ENCODE data around the gene EFNA1.
"Not testable (repeated sequence)": the region's sequence is repeated elsewhere in the genome, so short reads cannot be mapped to it uniquely, and the experiment has no call there.

The EFNA1 gene

DNA sequence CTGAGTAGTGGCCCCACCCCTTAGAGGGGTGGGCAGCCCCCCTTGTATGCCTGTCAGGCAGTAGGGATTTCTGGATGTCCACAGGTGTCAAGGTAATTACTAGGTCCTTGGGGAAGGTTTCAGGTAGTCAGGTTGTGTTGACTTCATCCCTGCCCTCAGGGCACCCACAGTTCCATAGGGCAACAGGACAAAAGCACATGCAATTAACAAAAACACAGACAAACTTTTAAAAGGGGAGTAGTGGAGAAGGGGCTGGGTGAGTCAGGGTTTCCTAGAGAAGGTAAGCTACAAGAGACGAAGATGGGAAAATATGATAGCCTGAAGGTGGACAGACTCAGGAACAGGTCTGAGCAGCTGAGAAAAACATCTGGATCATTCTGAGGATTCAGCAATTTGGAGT lies 31.3 kb downstream of the EFNA1 start:
- no peak for DNase-seq (ENCODE audit: low read depth)

DNA sequence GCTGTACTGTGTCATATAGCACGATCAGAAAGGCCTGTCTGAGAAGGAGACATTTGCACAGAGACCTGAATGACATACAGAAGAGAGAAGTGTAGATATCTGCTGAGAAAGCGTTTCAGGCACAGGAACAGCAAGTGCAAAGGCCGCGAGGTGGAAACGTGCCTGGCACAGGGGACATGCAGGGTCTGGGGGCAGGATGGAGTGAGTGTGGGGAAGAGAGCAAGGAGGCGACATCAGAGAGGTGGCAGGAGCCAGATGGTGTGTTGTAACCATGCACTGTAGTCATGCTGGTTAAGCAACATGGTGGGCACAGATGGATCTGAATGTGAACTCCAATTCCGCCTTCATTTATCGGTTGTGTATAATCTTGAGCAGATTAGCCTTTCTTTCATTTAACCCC lies 32.5 kb downstream of the EFNA1 start:
- no peak for DNase-seq (ENCODE audit: low read depth)

DNA sequence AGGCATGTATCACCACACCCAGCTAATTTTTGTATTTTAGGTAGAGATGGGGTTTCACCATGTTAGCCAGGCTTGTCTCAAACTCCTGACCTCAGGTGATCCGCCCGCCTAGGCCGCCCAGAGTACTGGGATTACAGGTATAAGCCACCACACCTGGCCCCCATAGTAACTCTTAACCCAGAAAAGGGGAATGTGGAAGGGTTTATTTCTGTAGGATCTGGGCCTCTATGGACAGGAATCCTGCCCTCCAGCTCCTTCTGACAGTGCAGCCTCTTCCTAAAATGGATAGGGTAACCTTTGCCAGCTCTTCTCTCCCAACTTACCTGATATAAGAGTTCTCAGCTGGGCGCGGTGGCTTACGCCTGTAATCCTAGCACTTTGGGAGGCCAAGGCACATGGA lies 35.0 kb downstream of the EFNA1 start:
- DNase-seq (ENCODE audit: low read depth), result not testable (repeated sequence)

DNA sequence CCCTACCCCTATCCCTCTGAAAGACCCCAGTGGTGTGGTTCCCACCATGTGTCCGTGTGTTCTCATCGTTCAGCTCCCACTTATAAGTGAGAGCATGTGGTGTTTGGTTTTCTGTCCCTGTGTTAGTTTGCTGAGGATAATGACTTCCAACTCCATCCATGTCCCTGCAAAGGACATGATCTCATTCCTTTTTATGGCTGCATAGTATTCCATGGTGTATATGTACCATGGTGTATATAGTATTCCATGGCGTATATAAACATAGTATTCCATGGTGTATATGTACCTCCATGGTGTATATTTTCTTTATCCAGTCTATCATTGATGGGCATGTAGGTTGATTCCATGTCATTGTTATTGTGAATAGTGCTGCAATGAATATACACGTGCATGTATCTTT lies 36.1 kb downstream of the EFNA1 start:
- not testable (repeated sequence) for DNase-seq (ENCODE audit: low read depth)

DNA sequence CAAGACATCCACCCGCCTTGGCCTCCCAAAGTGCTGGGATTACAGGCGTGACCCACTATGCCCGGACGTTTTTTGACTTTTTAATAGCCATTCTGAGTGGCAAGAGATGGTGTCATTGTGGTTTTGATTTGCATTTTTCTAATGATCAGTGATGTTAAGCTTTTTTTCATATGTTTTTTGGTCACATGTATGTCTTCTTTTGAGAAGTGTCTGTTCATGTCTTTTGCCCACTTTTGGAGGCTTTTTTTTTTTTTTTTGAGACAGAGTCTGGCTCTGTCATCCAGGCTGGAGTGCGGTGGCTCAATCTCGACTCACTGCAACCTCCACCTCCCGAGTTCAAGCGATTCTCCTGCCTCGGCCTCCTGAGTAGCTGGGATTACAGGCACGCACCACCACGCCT lies 36.9 kb downstream of the EFNA1 start:
- DNase-seq (ENCODE audit: low read depth), result not testable (repeated sequence)

DNA sequence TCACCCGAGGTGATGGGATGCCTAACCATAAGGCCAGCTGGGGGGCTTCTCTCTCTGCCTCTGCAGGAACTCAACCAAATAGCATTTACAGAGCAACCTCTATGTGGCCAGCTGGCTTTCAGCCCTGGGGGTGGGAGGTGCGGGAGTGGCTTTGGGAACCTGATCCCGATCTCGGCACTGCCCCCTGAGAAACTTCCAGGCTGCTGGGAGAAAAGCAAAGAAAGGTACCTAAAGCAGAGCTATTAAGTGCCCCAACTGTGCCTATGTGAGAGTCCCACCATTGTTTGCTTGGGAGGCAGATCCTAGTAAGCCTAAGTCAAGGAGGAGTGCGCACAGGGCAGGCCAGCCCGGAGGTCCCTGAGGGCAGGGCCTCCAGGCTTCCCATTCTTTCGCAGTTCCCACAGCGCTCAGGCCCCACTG lies 38.4 kb downstream of the EFNA1 start:
- DNase-seq (ENCODE audit: low read depth), result no peak

DNA sequence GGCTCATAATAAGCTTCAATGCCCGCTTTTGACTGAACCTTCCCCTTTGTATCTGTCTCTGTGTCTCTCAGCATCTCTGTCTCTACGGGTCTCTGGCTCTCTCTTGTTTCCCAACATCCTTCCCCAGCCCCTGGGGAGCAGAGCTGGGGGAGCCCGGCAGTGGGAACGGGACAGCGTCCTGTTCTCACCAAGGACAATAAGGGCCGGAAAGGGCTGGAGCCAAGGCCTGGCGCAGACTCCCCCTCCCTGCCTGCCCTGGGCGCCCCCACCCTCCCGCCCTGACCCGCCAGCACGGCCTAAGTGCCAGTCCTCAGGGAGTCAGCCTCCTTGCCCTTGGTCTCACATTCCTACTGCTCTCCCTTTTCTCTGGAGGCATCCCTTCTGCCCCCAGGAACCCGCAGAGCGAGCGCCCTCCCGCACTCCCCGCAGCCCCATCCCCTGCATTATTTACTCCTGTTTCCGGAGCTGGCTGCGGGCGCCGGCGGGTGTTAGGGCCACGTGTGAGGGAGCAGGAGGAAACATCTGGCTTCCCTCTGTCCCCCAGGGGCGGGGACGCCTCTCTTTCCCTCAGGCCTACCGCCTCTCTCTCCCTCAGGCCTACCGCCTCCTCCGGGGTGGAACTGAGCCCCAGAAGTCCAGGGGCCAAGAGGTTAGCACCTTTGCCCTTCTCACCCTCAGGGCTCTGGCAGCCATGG lies 38.9 kb downstream of the EFNA1 start:
- no peak for DNase-seq (ENCODE audit: low read depth)

DNA sequence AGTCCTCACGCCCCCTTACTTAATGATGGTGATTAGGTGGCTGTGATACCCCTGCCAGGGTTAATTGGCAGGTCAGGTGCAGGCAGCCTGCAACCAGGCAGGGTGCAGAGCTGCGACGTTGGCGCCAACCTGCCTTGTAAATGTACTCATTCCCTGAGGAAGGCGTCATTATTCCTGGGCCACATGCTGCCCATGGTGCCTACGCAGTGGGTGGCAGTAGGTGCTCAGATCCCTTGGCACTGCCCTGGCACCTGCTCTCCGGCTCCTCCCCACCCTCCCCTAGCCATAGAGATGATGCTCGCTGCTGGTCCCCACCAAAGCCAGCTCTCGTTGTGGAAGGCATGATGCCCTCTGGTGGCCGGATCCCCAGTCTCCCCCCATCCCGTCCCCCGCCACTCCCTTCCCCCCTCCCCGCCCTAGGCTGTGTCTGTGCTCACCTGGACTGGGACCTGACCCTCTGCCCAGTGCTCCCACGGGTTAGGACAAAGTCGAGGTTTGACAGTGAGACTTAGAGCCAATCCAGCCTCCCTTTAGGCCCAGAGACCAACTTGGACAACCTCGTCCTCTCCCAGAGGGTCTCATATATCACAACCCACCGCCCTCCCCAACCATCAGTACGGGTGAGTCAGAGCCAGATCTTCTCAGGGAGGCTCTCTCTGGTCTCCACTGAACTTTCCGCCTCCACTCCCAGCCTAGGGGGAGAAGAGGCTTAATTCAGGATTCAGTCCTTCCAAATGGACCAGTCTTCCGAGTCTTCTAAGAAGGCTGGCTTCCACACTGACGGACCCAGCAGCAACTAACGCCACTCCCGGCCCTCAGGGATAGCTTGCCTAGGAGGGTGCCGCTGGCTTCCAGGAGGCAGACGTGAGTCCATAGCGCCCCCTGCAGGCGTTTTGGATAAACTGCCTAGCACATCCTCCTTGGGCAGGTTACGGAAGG lies 39.8 kb downstream of the EFNA1 start:
- no peak for DNase-seq (ENCODE audit: low read depth)

DNA sequence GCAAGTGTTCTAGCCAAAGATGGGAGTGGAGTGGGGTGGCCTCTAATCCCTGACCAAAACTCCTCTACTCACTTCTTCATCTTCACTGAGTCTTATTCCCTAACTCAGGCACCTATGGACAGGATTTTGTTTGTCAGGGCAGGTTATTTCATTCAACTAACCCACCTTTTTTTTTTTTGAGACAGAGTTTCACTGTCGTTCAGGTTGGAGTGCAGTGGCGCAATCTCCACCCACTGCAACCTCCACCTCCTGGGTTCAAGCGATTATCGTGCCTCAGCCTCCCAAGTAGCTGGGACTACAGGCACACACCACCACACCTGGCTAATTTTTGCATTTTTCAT lies 40.4 kb downstream of the EFNA1 start:
- not testable (repeated sequence) for DNase-seq (ENCODE audit: low read depth)

DNA sequence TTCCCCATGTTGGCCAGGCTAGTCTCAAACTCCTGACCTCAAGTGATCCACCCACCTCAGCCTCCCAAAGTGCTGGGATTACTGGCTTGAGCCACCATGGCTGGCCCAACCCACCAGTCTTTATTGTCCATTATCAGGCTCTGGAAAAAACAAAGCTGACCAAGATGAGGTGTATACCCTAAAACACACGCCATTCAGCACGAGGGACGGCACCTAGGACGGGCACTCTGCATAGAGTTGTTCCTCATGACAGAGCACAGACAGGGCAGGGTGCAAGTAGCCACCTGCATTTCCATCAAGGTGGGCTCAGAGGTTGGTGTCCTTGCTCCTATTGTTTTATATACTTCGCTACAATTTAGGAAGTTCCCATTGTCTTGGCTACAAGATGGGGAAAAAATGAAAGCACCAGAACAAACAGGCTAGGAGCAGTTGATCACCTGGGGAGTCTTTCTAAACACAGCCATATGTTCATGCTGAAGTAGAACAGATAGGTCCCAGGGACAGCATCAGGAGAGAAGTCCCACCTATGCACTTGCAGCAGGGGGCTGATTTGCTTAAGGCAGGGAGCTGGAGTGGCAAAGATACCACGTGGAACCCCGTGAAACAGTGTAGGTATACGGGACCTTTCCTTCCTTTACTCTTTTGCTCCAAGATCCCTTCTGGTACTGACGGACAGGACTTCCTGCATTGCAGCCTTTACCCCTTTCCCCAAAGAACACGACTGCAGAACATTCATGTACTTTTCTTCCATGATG lies 41.0 kb downstream of the EFNA1 start:
- DNase-seq (ENCODE audit: low read depth), result no peak

DNA sequence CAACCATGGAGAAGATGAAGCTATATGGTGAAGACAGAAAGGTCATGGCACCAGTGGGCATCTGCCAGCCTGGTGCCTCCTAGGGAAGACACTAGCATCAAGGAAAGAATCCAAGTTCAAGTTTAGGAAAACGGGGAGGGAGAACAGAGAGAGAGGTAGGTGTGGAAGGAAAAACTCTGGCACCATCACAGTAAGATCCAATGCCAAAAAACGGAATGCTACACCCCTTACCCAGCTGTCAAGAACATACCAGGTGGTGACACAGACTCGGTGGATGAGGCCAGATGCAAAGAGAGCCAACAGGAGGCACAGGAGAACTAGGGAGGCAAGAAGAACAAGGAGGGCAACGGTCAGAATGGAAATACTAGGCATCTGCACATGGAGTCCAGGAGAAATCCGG lies 41.9 kb downstream of the EFNA1 start:
- DNase-seq (ENCODE audit: low read depth), result no peak

DNA sequence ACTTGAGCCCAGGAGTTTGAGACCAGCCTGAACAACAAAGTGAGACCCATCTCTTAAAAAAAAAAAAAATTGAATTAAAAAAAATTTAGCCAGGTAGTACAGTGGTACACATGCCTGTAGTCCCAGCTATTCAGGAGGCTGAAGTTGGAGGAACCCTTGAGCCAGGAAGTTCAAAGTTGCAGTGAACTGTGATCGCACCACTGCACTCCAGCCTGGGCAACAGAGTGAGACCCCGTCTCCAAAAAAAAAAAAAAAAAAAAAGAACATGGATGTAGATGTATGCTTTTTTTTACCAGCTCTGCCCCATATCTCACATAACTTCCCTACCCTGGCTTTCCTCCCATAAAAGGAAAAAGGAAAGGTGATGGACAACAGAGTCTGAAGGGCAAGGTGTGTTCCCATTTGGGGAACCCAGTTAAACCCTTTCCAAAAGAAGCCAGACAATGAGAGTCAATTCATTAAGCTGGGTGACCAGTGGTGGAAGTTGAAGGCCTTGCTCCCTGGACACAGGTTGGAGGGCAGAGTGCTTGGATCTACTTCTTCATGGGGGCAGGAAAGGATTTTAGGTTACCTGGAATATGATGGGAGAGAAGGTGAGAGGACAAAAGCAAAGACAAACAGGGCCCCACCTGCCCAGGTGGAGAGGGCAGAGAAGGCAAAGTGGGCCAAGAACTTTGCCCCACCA lies 42.6 kb downstream of the EFNA1 start:
- no peak for DNase-seq (ENCODE audit: low read depth)

DNA sequence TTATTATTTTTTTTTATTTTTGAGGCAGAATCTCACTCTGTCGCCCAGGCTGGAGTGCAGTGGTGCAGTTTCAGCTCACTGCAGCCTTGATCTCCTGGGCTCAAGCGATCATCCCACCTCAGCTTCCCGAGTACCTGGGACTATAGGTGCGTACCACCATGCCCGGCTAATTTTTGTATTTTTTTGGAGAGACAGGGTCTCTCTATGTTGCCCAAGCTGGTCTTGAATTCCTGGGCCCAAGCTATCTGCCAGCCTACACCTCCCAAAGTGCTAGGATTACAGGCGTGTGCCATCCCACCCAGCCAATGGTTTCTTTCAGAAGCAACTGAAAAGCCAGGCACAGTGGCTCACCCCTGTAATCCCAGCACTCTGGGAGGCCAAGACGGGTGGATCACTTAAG lies 43.1 kb downstream of the EFNA1 start:
- DNase-seq (ENCODE audit: low read depth), result no peak

DNA sequence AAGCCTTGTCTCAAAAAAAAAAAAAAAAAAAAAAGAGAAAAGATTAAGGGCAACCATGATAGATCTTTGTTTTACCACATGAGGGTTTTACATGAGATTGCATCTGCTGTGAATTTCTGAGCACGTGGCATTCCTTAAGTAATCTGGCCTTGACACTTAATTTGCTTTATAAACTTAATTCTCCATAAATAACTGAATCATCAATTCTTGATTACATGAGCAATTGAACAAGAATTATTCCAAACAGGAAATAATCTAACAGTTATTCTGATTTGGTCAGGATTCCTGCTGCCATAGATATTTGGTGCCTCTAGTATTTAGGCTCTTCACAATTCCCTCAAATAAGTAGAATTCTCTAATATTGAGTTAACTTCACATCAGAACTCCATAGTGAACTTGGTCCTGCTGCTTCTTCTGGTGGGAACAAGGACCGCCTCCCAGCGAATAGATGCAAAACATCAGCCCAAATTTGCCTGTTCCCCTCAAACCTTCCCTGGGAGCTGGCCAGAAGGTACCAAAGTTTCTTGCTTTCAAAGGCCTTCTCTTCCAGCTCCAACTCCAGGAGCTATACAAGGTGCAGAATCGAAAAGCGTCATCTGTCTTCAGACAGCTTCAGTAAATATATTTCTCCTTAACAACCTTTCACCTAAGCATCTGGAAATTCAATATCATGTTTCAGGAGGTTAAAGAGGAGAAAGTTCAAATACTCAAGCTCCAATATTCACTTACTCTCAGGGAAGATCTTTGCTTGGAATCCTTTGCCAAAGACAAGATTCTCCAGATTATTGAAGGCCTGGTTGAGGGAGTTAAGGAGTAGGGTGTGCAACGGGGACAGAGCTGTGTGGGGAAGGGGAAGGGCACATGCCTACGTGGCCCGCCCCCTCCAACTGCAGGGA lies 44.4 kb downstream of the EFNA1 start:
- DNase-seq (ENCODE audit: low read depth), result no peak

DNA sequence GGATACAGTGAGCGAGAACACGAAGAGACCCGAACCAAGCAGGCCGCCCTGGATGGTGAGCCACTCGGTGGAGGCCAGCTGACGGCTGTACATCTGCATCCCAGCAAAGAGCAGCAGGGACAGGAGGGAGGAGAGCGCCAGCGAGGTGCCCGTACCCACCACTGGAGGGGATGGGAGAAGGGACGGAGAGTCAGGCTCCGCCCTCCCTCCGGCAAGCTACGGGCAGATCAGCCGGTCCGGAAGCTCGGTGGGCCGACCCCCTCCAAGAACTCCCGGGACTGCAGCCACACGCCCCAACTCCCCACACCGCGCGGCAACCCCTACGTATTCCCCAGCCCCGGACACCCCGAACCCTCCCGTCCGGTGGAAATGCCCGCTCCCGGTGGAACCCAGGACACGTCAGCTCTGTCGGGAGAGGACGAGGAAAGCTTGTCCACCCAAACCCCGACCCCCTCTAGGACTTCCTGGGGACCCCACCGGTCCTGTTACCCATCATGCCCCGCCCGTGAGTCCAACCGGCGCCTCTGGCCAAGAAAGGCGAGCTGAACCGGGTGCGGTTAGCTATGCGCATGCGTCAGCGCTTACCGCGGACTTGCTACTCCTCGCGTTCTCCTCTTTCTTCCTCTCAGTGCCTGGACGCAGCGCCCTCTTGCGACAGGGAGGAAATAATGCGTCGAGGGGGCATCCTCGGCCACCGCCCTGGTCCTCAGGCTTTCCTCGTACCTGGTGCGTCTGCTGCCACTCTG lies 45.2 kb downstream of the EFNA1 start, which contains the start of gene KRTCAP2:
KRTCAP2 (minus strand) TSS at position 573 of the 746 bp plus-strand sequence; CDS start at position 493, 80 bp downstream.
- peak; percentile 86 for DNase-seq (ENCODE audit: low read depth)

DNA sequence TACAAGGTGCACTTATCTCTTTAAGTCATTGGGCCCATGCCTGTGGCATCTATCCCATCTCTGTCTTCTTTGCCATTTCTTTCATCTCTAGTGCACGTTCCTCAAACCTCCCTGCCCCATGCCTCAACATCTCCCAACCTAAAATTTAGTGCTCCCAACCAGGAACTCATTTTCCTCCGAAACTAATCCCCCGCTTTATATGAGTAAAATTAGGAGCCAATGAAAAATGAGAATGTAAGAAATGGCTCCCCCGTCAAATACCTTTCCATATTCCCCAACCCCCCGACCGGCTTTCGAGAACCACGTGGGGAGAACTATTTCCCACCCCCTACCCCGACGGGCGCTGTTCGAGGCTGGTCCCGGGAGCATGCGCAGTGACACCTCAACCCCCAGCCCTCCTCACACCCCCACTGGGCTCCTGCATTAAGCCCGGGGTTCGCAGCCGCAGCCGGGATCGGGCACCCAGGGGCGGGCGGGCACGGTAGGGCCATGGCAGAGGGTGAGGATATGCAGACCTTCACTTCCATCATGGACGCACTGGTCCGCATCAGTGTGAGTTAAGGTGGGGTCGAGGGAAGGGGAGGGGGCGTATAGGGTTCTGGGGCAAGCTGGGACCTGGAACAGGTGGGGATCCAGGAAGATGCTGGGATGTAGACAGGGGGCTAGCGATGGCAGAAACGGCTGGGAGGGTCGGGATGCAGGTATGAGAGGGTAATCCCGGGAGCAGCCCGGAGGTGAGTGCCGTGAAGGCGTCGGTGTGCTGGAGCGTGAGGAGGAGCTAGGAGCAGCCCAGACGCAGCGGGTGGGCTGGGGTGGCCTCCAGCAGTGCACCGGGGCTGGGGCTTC lies 46.0 kb downstream of the EFNA1 start, which contains the start of gene TRIM46:
TRIM46 (plus strand) TSS at position 372 of the 846 bp plus-strand sequence; CDS start at position 490, 118 bp downstream.
- peak; percentile 54 for DNase-seq (ENCODE audit: low read depth)

DNA sequence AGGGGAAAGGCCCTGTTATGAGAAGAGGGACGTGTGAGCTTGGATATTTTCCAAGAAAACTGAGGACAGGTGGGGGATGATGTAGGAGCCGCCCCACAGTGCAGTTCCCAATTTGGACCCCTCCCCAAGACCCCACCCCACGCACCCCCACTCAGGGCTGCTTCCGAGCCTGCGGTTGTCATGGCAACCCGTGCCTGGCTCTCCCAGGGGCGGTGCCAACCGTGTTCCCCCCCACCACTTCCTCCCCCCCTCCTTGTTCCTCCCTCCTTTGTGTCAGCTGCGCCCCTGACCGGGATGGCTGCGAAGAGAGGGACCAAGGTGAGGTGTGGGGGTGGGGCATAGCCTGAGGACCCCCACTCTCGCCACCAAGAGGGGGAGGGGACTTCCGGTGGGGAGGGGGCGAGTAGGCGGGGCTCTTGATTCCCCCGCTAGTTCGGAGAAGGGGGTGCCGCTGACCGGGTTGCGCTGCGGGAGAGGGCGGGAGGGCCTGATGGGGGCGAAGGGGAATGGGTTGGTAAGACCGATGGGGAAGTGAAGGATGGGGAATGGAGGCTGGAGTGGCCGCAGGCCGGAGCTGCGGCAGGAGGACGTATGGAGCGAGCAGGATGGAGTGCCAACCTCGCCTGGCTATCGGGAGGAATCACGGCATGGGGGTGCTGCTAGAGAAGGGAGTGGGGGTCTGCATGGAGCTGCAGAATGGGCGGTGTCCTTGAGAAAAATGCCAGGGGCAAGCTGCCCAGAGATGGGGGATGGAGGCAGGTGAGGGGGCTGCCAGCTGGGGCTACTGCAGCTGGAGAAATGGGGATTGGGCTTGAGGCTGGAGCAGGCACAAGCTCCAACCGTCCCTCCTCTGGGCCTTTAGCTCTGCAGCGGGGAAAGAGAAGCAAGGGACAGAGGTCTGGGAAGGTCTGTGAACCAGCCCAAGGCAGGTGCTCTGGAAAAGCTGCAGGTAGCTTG lies 46.9 kb downstream of the EFNA1 start:
- DNase-seq (ENCODE audit: low read depth), result no peak

Data from HS-5 (cell line).